GM12865 (cell line): ENCODE results near the gene TEDC1.
A peak's percentile ranks its signal among the peaks of the same experiment; 100 is the strongest.

Experiments used
- DNase-seq: peaks from one replicate; pipeline ENCODE4 v3.0.0; 2010; ENCODE audit warnings: low read depth
- H3K4me3 ChIP-seq: 2 replicates; pipeline ENCODE4 v1.5.1; 2011; ENCODE audit warnings: mild to moderate bottlenecking, low read depth, low read length, control low read depth
- TF ChIP-seq, protein P1 (sequence below): IDR thresholded peaks from 2 replicates; pipeline ENCODE4 v1.5.1; 2011; ENCODE audit warnings: low read length, control low read depth, low read depth, inconsistent platforms; ENCODE audit not compliant: insufficient read depth; ENCODE audit errors: missing control alignments

TEDC1 gene

DNA sequence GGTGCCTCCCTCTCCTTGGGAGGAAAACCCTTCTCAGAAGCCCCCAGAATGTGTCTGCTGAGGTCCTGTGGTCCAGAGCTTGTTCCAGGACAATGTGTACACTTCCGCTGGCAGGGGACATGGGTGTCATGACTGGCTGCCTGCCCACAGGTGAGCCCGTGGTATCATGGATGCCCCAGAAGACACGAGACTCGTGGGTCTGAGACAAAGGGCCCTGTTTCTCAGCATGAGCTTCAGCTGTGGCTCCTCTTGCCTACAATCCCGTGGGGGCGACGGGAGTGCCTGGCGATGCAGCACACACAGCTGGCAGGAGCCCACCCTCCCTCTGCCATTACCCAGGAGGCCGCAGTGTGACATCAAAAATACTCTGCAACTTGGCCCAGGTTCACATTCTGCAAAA lies 42.3 kb downstream of the TEDC1 start:
- no peak overlapping the region for H3K4me3 ChIP-seq
- DNase-seq, result no peak
- TF ChIP-seq, protein P1, sequence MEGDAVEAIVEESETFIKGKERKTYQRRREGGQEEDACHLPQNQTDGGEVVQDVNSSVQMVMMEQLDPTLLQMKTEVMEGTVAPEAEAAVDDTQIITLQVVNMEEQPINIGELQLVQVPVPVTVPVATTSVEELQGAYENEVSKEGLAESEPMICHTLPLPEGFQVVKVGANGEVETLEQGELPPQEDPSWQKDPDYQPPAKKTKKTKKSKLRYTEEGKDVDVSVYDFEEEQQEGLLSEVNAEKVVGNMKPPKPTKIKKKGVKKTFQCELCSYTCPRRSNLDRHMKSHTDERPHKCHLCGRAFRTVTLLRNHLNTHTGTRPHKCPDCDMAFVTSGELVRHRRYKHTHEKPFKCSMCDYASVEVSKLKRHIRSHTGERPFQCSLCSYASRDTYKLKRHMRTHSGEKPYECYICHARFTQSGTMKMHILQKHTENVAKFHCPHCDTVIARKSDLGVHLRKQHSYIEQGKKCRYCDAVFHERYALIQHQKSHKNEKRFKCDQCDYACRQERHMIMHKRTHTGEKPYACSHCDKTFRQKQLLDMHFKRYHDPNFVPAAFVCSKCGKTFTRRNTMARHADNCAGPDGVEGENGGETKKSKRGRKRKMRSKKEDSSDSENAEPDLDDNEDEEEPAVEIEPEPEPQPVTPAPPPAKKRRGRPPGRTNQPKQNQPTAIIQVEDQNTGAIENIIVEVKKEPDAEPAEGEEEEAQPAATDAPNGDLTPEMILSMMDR, result no peak

DNA sequence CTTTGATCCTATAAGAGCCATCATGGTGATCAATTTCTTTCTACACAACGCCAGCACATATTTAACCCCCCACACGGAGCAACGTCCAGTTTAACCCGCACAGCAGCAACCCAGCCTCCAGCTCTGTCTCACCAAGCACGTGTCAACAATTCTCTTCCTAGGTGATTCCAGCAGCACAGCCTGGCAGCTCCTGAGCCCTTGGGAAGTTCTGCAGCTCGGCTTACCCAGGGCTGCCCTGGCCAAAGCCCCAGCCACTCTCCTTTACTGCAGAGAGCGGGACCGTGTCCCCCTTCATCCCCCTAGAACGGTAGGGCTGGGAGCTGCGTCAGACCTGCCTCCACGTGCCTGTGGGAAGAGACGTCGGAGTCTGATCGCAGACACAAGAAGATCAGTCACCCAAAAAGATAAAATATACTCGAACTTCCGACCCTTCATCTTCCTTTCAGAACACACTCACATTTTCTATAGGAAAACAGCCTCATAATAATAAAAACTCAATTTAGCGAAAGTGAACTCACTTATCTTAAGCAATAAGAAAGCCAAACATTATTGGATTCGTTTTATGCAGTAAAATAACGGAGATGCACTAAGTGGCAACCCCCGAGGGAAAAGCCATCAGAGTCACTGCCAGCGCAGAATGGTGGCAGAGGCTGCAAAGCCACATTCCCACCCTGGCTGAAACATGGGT lies 42.9 kb downstream of the TEDC1 start:
- DNase-seq, result no peak
- no peak overlapping the region for H3K4me3 ChIP-seq
- TF ChIP-seq, protein P1, result no peak

DNA sequence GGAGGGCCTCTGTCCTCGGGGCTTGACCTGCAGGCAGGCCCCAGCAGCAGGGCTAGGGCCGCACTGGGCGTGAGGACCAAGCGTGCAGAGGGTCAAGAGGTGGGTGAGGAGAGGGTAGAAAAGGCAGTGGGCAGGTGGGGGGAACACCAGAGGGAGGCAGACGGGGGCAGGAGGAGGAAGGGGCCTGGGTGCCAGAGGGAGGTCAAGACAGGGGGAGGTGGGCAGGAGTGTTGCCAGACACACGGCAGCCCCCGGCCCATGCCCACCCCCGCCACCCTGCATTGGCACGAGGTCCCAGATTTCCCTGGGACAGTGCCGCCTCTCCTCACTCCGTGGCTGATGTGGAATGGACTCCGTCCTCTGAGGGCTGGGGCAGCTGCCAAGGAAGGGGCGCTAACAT lies 43.5 kb downstream of the TEDC1 start:
- TF ChIP-seq, protein P1, result no peak
- no peak overlapping the region for H3K4me3 ChIP-seq
- DNase-seq, result no peak

DNA sequence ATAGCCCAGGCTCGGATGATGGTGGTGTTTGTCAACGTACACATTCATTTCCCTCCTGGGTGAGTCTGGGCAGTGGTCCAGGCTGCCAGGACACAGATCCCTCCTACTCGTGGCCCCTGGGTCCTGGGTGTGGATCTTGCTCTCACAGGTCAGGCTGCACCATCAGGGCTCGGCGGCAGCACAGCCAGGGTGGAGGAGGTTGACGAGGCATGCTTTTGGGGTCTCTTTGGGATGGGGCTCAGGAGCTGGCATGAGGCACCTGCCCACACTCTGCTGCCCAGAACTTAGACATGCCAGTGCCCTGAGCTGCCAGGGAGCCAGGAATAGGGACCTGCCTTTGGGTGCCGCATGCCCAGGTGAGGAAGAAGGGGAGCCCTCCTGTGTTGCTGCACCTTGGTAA lies 45.0 kb downstream of the TEDC1 start:
- DNase-seq, result no peak
- no peak overlapping the region for H3K4me3 ChIP-seq
- TF ChIP-seq, protein P1, result no peak

DNA sequence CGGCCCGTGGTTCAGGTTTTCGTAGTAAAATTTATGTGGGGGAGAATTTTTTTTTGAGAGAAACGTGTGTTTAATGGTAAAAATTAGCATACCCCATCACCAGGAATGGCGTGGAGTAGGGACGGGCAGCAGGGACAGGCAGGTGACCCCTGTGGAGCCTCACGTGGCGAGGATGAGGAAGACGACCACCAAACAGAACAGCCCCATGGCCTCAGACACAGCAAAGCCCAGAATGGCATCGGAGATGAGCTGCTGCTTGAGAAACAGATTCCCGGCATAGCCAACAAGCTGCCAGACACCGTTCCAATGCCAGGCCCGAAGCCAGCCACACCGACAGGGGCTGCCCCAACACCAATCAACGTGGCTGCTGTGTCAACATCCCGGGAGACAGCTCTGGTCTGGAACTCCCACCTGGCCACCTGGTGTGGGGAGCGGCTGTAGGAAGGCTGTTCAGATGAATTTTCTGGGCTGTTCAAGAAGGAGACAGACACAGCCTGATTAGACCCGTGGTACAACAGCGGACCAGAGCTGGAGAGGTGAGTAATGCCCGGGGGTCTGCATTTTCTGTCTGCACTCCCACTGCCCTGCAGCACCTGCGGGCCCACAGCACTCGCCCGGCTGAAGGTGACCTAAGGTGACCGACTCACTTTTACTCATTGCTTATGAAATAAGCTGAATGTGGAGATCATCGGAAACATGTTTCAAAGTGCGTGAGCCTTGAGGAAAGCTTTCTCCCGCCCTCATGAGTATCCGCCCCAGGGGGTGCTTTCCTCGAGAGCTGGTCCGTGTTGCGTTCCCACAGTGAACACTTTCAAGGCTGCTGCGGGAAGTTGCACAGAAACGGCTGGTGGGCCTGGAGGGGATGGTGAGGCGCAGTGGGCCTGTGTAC lies 45.9 kb downstream of the TEDC1 start:
- DNase-seq, result no peak
- no peak overlapping the region for H3K4me3 ChIP-seq
- TF ChIP-seq, protein P1, result no peak

DNA sequence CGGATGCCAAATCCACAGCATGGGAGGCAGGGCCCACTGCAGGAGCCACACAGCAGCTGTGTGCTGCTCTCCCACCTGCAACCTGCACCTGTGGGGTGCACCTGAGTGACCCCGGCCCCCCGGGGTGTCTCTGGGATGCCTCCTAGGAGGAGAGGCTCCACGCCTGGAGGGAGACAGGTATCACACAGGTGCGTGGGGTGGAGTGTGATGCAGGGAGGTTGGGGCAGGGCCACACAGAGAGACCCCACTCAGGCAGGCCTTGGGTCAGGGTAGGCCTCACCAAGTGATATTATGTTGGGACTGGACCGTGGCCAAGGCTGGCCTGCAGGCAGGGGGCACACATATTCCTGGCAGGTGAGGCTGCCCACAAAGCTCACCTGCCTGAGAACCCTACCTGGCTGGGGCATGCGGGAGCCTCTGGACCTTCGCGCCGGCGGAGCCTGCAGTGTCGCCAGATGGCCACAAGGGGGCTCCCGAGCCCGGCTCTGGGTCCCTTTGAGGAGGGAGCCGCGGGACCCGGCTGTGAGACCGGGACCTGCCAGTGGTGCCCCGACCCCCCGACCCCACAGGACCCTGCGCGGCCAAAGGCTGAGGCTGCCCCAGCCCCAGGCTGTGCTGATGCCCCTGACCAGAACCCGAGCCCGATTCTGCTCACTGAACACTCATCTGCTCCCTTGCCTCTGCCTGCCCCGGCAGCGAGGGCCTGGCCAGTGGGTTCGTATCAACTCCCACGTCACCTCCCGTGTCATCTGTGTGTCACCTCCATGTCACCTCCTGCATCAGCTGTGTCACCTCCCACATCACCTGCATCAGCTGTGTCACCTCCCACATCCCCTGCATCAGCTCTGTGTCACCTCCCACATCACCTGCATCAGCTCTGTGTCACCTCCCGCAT lies 46.8 kb downstream of the TEDC1 start:
- DNase-seq, result peak; percentile 54
- no peak overlapping the region for H3K4me3 ChIP-seq

More for the DNA sequence above, 46.8 kb downstream of the TEDC1 start:
- TF ChIP-seq, protein P1, result peak; percentile 97
